ENCODE measurements around the gene SGPL1.

GRCh38 chr10:70918851-70919530 lies 103.2 kb downstream of the SGPL1 start:
- TF ChIP-seq EZH2 (IDR thresholded peaks at IDR 0.05) (no peak), CTCF (IDR thresholded peaks at IDR 0.05) (no peak)

Data from neural progenitor cell (in vitro differentiated cells).